Neural cell (in vitro differentiated cells): ENCODE data around the gene RPS6KA3. TPM values are rescaled to one million over a fixed set of nuclear protein-coding genes. Genes with fewer than 3 reads are reported as not detected.

Source experiments
- H2AFZ ChIP-seq: fragments of 200-600, 300-800 bp; sonication (generic), shearing (Covaris generic); 2 replicates; pipeline ENCODE4 v1.6.0; 2014; ENCODE audit warnings: low read depth, mild to moderate bottlenecking, antibody characterized with exemption, low read length, moderate library complexity
- H3F3A ChIP-seq: fragments of 200-600 bp; shearing (Covaris generic); 2 replicates; pipeline ENCODE4 v1.6.1; 2016; ENCODE audit warnings: mild to moderate bottlenecking, moderate library complexity, mixed read lengths, antibody characterized with exemption, low read length; ENCODE audit not compliant: insufficient read depth, poor library complexity, severe bottlenecking
- H3K27ac ChIP-seq: fragments of 200-600, 300-800 bp; sonication (generic), shearing (Covaris generic); 2 replicates; pipeline ENCODE4 v1.5.1; 2014; ENCODE audit warnings: mild to moderate bottlenecking, low read length, moderate library complexity
- H3K27me3 ChIP-seq: fragments of 300-800, 200-600 bp; sonication (generic), shearing (Covaris generic); 2 replicates; pipeline ENCODE4 v1.6.0; 2014; ENCODE audit warnings: mild to moderate bottlenecking, low read depth, low read length, moderate library complexity; ENCODE audit not compliant: insufficient read depth
- H3K36me3 ChIP-seq: fragments of 300-800, 200-600 bp; sonication (generic), shearing (Covaris generic); 2 replicates; pipeline ENCODE4 v1.5.1; 2014; ENCODE audit warnings: mild to moderate bottlenecking, antibody characterized with exemption, low read length, moderate library complexity; ENCODE audit not compliant: insufficient read depth
- H3K4me2 ChIP-seq: fragments of 300-800, 200-600 bp; sonication (generic), shearing (Covaris generic); 2 replicates; pipeline ENCODE4 v1.6.0; 2014; ENCODE audit warnings: mild to moderate bottlenecking, low read length
- H3K4me3 ChIP-seq: fragments of 300-800, 200-600 bp; sonication (generic), shearing (Covaris generic); 2 replicates; pipeline ENCODE4 v1.5.1; 2014; ENCODE audit warnings: mild to moderate bottlenecking, low read length, moderate library complexity
- H3K79me2 ChIP-seq: fragments of 200-600 bp; shearing (Covaris generic); replicated peaks from 2 replicates; pipeline ENCODE4 v1.6.0; 2014; ENCODE audit warnings: mild to moderate bottlenecking, low read length, moderate library complexity; ENCODE audit not compliant: insufficient read depth
- H3K9ac ChIP-seq: fragments of 300-800, 200-600 bp; sonication (generic), shearing (Covaris generic); 2 replicates; pipeline ENCODE4 v1.6.1; 2016; ENCODE audit warnings: mild to moderate bottlenecking, low read length, mixed read lengths
- H3K9me2 ChIP-seq: fragments of 200-600 bp; shearing (Covaris generic); 2 replicates; pipeline ENCODE4 v1.6.1; 2016; ENCODE audit warnings: mild to moderate bottlenecking, low read length, mixed read lengths; ENCODE audit not compliant: insufficient read depth
- H3K9me3 ChIP-seq: fragments of 200-600, 300-800 bp; sonication (generic), shearing (Covaris generic); 2 replicates; pipeline ENCODE4 v1.6.1; 2016; ENCODE audit warnings: mild to moderate bottlenecking, mixed run types, low read length, moderate library complexity, mixed read lengths
- H4K20me1 ChIP-seq: fragments of 200-600 bp; shearing (Covaris generic); 2 replicates; pipeline ENCODE4 v1.6.1; 2016; ENCODE audit warnings: mild to moderate bottlenecking, mixed run types; ENCODE audit not compliant: insufficient read depth
- CTCF ChIP-seq: fragments of 450-650 bp; IDR thresholded peaks from 2 replicates; pipeline ENCODE4 v1.5.1; 2014; ENCODE audit warnings: antibody characterized with exemption, mild to moderate bottlenecking, moderate library complexity; ENCODE audit not compliant: poor library complexity, severe bottlenecking
- EP300 ChIP-seq: fragments of 450-650 bp; conservative IDR thresholded peaks from 2 replicates; pipeline ENCODE4 v1.6.1; 2014; ENCODE audit warnings: antibody characterized with exemption, mild to moderate bottlenecking, moderate library complexity; ENCODE audit not compliant: poor library complexity, severe bottlenecking
- EZH2 ChIP-seq: fragments of 200-600, 300-800 bp; shearing (Covaris generic), sonication (generic); IDR thresholded peaks from 2 replicates; pipeline ENCODE4 v1.6.1; 2014; ENCODE audit warnings: antibody characterized with exemption, low read length, borderline replicate concordance, mild to moderate bottlenecking; ENCODE audit not compliant: insufficient read depth, poor library complexity, severe bottlenecking
- MXI1 ChIP-seq: fragments of 450-650 bp; conservative IDR thresholded peaks from 2 replicates; pipeline ENCODE4 v1.6.1; 2014; ENCODE audit warnings: antibody characterized with exemption, mild to moderate bottlenecking; ENCODE audit not compliant: poor library complexity, severe bottlenecking
- POLR2AphosphoS5 ChIP-seq: IDR thresholded peaks from 2 replicates; pipeline ENCODE4 v1.6.1; 2012
- RAD21 ChIP-seq: fragments of 450-650 bp; conservative IDR thresholded peaks from 2 replicates; pipeline ENCODE4 v1.6.1; 2014; ENCODE audit warnings: antibody characterized with exemption, mild to moderate bottlenecking, moderate library complexity
- REST ChIP-seq: IDR thresholded peaks from 2 replicates; pipeline ENCODE4 v1.6.1; 2012; ENCODE audit warnings: borderline replicate concordance
- SMC3 ChIP-seq: fragments of 450-650 bp; conservative IDR thresholded peaks from 2 replicates; pipeline ENCODE4 v1.6.1; 2014; ENCODE audit warnings: antibody characterized with exemption, mild to moderate bottlenecking, moderate library complexity; ENCODE audit not compliant: poor library complexity
- TAF1 ChIP-seq: IDR thresholded peaks from 2 replicates; pipeline ENCODE4 v1.6.1; 2012; ENCODE audit warnings: low read depth
- polyA plus RNA-seq: library from polyadenylated mRNA; depleted of rRNA; stranded (reverse); fragments of >200 nt; gene quantifications from 2 replicates; pipeline ENCODE4 v1.2.3, GENCODE V29; 2014

The RPS6KA3 gene
- polyA plus RNA-seq, 1 donor from 2014 or later = 16.5 TPM

- H3K27me3 ChIP-seq = no peaks in the 10 kb centered on the region
- H2AFZ ChIP-seq = no peak overlapping the region
- no peak overlapping the region for H3K9ac ChIP-seq
- H4K20me1 ChIP-seq = no peaks in the 10 kb centered on the region
- no peak overlapping the region for H3K27ac ChIP-seq
- H3K9me2 ChIP-seq = no peaks in the 10 kb centered on the region
- TF ChIP-seq EP300 (no peak), SMC3 (no peak), RAD21 (no peak)
- no peaks in the 10 kb centered on the region for H3K9me3 ChIP-seq
- no peak overlapping the region for H3K4me3 ChIP-seq
- no peaks in the 10 kb centered on the region for H3K36me3 ChIP-seq
- no peaks in the 10 kb centered on the region for H3F3A ChIP-seq
- no peaks in the 10 kb centered on the region for H3K79me2 ChIP-seq
- H3K4me2 ChIP-seq = no peak overlapping the region
Observed at GRCh38 chrX:20211261-20211786, 55.4 kb downstream of the RPS6KA3 start.

- H3K27me3 ChIP-seq = no peaks in the 10 kb centered on the region
Observed at GRCh38 chrX:20205927-20206708, 60.6 kb downstream of the RPS6KA3 start.

More at GRCh38 chrX:20205927-20206708, 60.6 kb downstream of the RPS6KA3 start:
- Histone ChIP-seq H3K79me2 (no peaks in the 10 kb centered on the region), H3K36me3 (no peaks in the 10 kb centered on the region), H4K20me1 (no peaks in the 10 kb centered on the region), H2AFZ (no peak overlapping the region), H3F3A (no peaks in the 10 kb centered on the region), H3K4me3 (no peak overlapping the region), H3K27ac (no peak overlapping the region), H3K4me2 (no peak overlapping the region), H3K9me2 (no peaks in the 10 kb centered on the region), H3K9me3 (no peaks in the 10 kb centered on the region), H3K9ac (no peak overlapping the region)
- TF ChIP-seq MXI1 = no peak
- no peak for TF ChIP-seq CTCF
- no peak for TF ChIP-seq RAD21
- no peak for TF ChIP-seq REST
- no peak for TF ChIP-seq POLR2AphosphoS5
- TF ChIP-seq TAF1 = no peak
- TF ChIP-seq EZH2 = no peak
- TF ChIP-seq EP300 = no peak
- TF ChIP-seq SMC3 = no peak
